Muscle layer of colon (tissue), 2 donors: Measurements from ENCODE around the gene GLE1.
A peak's percentile ranks its signal among the peaks of the same experiment; 100 is the strongest.

ENCODE experiments used
- H3K27ac ChIP-seq: one replicate; pipeline ENCODE4 v1.7.0; 2013; ENCODE audit warnings: low read depth, mild to moderate bottlenecking, low read length, moderate library complexity
- H3K27me3 ChIP-seq, 2 donors: one replicate each; pipeline ENCODE4 v1.7.0; 2013; ENCODE audit warnings: low read length in 2 of 2, mild to moderate bottlenecking in 2 of 2; ENCODE audit not compliant: insufficient read depth in 2 of 2, control insufficient read depth in 1 of 2
- H3K36me3 ChIP-seq: one replicate; pipeline ENCODE4 v1.7.0; 2013; ENCODE audit warnings: mild to moderate bottlenecking, low read length; ENCODE audit not compliant: insufficient read depth
- H3K4me1 ChIP-seq: one replicate; pipeline ENCODE4 v1.7.0; 2013; ENCODE audit warnings: mild to moderate bottlenecking, low read length; ENCODE audit not compliant: insufficient read depth
- H3K4me3 ChIP-seq, 2 donors: one replicate each; pipeline ENCODE4 v1.7.0; 2013; ENCODE audit warnings: low read length in 2 of 2, low read depth in 1 of 2, mild to moderate bottlenecking in 1 of 2, moderate library complexity in 1 of 2
- H3K9ac ChIP-seq: one replicate; pipeline ENCODE4 v1.7.0; 2013; ENCODE audit warnings: low read length
- H3K9me3 ChIP-seq: one replicate; pipeline ENCODE4 v1.7.0; 2013; ENCODE audit warnings: mild to moderate bottlenecking, low read length
- donor health status: abdominal sarcoma.
- donor health status: Adenocarcinoma of cecum.

Gene GLE1

GRCh38 chr9:128528445-128529160, 24.1 kb downstream of the GLE1 start:
- Histone ChIP-seq H3K27ac (no peak overlapping the region), H3K36me3 (peaks cover 60% of the 10 kb centered on the region), H3K9me3 (no peaks in the 10 kb centered on the region), H3K4me1 (peaks cover 2% of the 10 kb centered on the region), H3K4me3 (no peak overlapping the region), H3K27me3 (no peaks in the 10 kb centered on the region), H3K9ac (no peak overlapping the region)

GRCh38 chr9:128529191-128529590, 24.7 kb downstream of the GLE1 start:
- Histone ChIP-seq H3K9ac (no peak overlapping the region), H3K9me3 (no peaks in the 10 kb centered on the region), H3K36me3 (peaks cover 64% of the 10 kb centered on the region), H3K27ac (no peak overlapping the region), H3K4me3 (no peak overlapping the region), H3K4me1 (no peaks in the 10 kb centered on the region), H3K27me3 (no peaks in the 10 kb centered on the region)

GRCh38 chr9:128532581-128532980, 28.1 kb downstream of the GLE1 start:
- Histone ChIP-seq H3K4me3 (no peak overlapping the region), H3K4me1 (no peaks in the 10 kb centered on the region), H3K9me3 (no peaks in the 10 kb centered on the region), H3K27me3 (no peaks in the 10 kb centered on the region), H3K27ac (no peak overlapping the region), H3K36me3 (peaks cover 58% of the 10 kb centered on the region), H3K9ac (no peak overlapping the region)

GRCh38 chr9:128540634-128541360, 36.3 kb downstream of the GLE1 start:
- peaks cover 65% of the 10 kb centered on the region for H3K36me3 ChIP-seq
- H3K9ac ChIP-seq: no peak overlapping the region
- H3K9me3 ChIP-seq: no peaks in the 10 kb centered on the region
- no peak overlapping the region for H3K4me3 ChIP-seq
- H3K4me1 ChIP-seq: no peaks in the 10 kb centered on the region
- H3K27me3 ChIP-seq: no peaks in the 10 kb centered on the region
- H3K27ac ChIP-seq: no peak overlapping the region

GRCh38 chr9:128546504-128546903, 42.0 kb downstream of the GLE1 start:
- no peak overlapping the region for H3K9ac ChIP-seq
- H3K27ac ChIP-seq: no peak overlapping the region
- H3K27me3 ChIP-seq: no peaks in the 10 kb centered on the region
- H3K4me3 ChIP-seq: no peak overlapping the region
- no peaks in the 10 kb centered on the region for H3K9me3 ChIP-seq
- peaks cover 11% of the 10 kb centered on the region for H3K36me3 ChIP-seq
- H3K4me1 ChIP-seq: peaks cover 28% of the 10 kb centered on the region

GRCh38 chr9:128548876-128549275, 44.4 kb downstream of the GLE1 start:
- H3K27ac ChIP-seq: peak overlapping the region; percentile 35
- no peak overlapping the region for H3K9ac ChIP-seq

GRCh38 chr9:128550226-128550625, 45.7 kb downstream of the GLE1 start:
- Histone ChIP-seq H3K4me3 (no peak overlapping the region), H3K36me3 (no peaks in the 10 kb centered on the region), H3K9me3 (no peaks in the 10 kb centered on the region), H3K27ac (peak overlapping the region; percentile 97), H3K4me1 (peaks cover 48% of the 10 kb centered on the region), H3K9ac (peak overlapping the region; percentile 13), H3K27me3 (no peaks in the 10 kb centered on the region)

More at GRCh38 chr9:128548876-128549275, 44.4 kb downstream of the GLE1 start:
- Histone ChIP-seq H3K36me3 (no peaks in the 10 kb centered on the region), H3K9me3 (no peaks in the 10 kb centered on the region), H3K4me1 (peaks cover 34% of the 10 kb centered on the region), H3K27me3 (no peaks in the 10 kb centered on the region), H3K4me3 (no peak overlapping the region)

GRCh38 chr9:128550770-128551656, 46.5 kb downstream of the GLE1 start:
- peak overlapping the region in 1 of 2 donors; percentile 67 for H3K4me3 ChIP-seq

GRCh38 chr9:128551657-128552152, 47.2 kb downstream of the GLE1 start:
- Histone ChIP-seq H3K36me3 (no peaks in the 10 kb centered on the region), H3K9me3 (no peaks in the 10 kb centered on the region), H3K9ac (peak overlapping the region; percentile 78), H3K27ac (peak overlapping the region; percentile 97), H3K4me1 (peaks cover 56% of the 10 kb centered on the region), H3K4me3 (peak overlapping the region; percentile 67 to 75), H3K27me3 (no peaks in the 10 kb centered on the region)

More at GRCh38 chr9:128550770-128551656, 46.5 kb downstream of the GLE1 start:
- peak overlapping the region; percentile 97 for H3K27ac ChIP-seq
- peak overlapping the region; percentile 78 for H3K9ac ChIP-seq
- no peaks in the 10 kb centered on the region for H3K9me3 ChIP-seq
- no peaks in the 10 kb centered on the region for H3K36me3 ChIP-seq
- peaks cover 51% of the 10 kb centered on the region for H3K4me1 ChIP-seq
- no peaks in the 10 kb centered on the region for H3K27me3 ChIP-seq

- Histone ChIP-seq H3K9ac (peak within 1 kb of the TSS; percentile 85), H3K36me3 (no peaks in the 10 kb centered on the region), H3K4me1 (peaks cover 61% of the 10 kb centered on the region), H3K4me3 (peak within 1 kb of the TSS; percentile 77 to 97), H3K27ac (peak within 1 kb of the TSS; percentile 97), H3K9me3 (no peaks in the 10 kb centered on the region), H3K27me3 (no peaks in the 10 kb centered on the region)
Observed at GRCh38 chr9:128552153-128552743, 47.7 kb downstream of the GLE1 start, which contains the start of gene SPTAN1. Gene SPTAN1 (plus strand): TSS chr9:128552587. CDS start chr9:128566741, 14,154 bp downstream.
